ENCODE measurements around the gene KRT28. TPM values are rescaled to one million over a fixed set of nuclear protein-coding genes. Genes with fewer than 3 reads are reported as not detected.

KRT28 gene
- total and polyA plus RNA-seq, 4 donors = not detected

DNA sequence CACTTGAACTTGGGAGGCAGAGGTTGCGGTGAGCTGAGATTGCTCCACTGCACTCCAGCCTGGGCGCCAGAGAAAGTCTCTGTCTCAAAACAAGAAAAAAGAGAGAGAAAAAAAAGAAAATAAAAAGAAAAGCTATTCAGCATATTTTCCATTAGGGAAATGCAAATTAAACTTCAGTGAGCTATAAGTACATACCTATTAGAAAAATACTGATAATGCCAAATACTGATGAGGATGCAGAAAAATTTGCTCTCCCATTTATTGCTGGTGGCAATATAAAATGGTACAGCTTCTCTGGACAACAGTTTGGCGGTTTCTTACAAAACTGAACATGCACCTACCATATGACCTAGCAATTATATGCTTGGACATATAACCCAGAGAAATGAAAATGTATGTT is 12.9 kb upstream of the KRT28 start:
- Histone ChIP-seq H3K4me3 (no peak overlapping the region), H3K9ac (ENCODE audit: insufficient read depth in 1 of 2, low read length in 2 of 2) (no peak overlapping the region), H3K27me3 (ENCODE audit: control insufficient read depth in 3 of 3, insufficient read depth in 3 of 3, low read length in 2 of 3) (peaks cover 0 to 38% (median 30%) of the 10 kb centered on the region in 3 donors), H3K9me3 (ENCODE audit: control insufficient read depth in 4 of 4, insufficient read depth in 3 of 4, low read length in 3 of 4) (peaks cover 0 to 2% (median under 1%) of the 10 kb centered on the region in 4 donors), H3K36me3 (ENCODE audit: control insufficient read depth in 4 of 4, insufficient read depth in 4 of 4, low read length in 4 of 4) (peaks cover 0 to 7% (median 6%) of the 10 kb centered on the region in 4 donors), H3K27ac (ENCODE audit: low read depth in 1 of 2, low read length in 1 of 2) (no peak overlapping the region), H3K4me1 (ENCODE audit: control insufficient read depth in 5 of 5, insufficient read depth in 5 of 5, low read length in 5 of 5) (peaks cover 0 to 12% (median 0%) of the 10 kb centered on the region in 5 donors)
- ATAC-seq (ENCODE audit: insufficient read depth, low FRiP score) (no peak), DNase-seq (no peak)
- TF ChIP-seq, protein P1, sequence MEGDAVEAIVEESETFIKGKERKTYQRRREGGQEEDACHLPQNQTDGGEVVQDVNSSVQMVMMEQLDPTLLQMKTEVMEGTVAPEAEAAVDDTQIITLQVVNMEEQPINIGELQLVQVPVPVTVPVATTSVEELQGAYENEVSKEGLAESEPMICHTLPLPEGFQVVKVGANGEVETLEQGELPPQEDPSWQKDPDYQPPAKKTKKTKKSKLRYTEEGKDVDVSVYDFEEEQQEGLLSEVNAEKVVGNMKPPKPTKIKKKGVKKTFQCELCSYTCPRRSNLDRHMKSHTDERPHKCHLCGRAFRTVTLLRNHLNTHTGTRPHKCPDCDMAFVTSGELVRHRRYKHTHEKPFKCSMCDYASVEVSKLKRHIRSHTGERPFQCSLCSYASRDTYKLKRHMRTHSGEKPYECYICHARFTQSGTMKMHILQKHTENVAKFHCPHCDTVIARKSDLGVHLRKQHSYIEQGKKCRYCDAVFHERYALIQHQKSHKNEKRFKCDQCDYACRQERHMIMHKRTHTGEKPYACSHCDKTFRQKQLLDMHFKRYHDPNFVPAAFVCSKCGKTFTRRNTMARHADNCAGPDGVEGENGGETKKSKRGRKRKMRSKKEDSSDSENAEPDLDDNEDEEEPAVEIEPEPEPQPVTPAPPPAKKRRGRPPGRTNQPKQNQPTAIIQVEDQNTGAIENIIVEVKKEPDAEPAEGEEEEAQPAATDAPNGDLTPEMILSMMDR (IDR thresholded peaks at IDR 0.05; ENCODE audit: control extremely low read depth, extremely low read depth) = no peak
- WGBS, 2 donors = 75 to 84% methylated on average over 3 of the region's 3 CpGs

DNA sequence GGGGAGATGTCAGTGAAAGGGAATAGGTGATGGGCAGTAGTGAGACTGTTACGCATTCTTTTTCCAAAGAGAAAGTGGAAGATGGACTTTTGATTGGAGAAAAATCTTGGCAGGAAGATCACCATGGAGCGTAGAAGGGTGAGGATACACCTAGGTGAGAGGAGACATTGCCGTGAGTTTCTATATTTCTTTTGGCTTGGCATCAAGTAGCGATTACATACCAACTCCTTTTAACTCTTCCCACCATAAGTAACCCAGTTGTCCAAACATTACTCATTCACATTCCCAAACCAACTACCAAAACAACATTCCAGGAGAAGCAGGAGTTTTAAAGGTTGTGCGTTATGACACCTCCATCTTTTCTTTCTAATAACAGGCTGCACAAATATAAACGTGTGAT is 10.7 kb upstream of the KRT28 start:
- no peak overlapping the region for H3K9ac ChIP-seq (ENCODE audit: insufficient read depth in 1 of 2, low read length in 2 of 2)
- DNase-seq = no peak
- peaks cover 0 to 2% (median 0%) of the 10 kb centered on the region in 4 donors for H3K9me3 ChIP-seq (ENCODE audit: control insufficient read depth in 4 of 4, insufficient read depth in 3 of 4, low read length in 3 of 4)
- H3K27ac ChIP-seq (ENCODE audit: low read depth in 1 of 2, low read length in 1 of 2) = no peak overlapping the region
- no peak overlapping the region for H3K4me3 ChIP-seq
- no peaks in the 10 kb centered on the region for H3K36me3 ChIP-seq (ENCODE audit: control insufficient read depth in 4 of 4, insufficient read depth in 4 of 4, low read length in 4 of 4)
- ATAC-seq (ENCODE audit: insufficient read depth, low FRiP score) = no peak
- peaks cover 0 to 12% (median 0%) of the 10 kb centered on the region in 5 donors for H3K4me1 ChIP-seq (ENCODE audit: control insufficient read depth in 5 of 5, insufficient read depth in 5 of 5, low read length in 5 of 5)
- TF ChIP-seq, protein P1 (IDR thresholded peaks at IDR 0.05; ENCODE audit: control extremely low read depth, extremely low read depth) = no peak
- peaks cover 0 to 53% (median 42%) of the 10 kb centered on the region in 3 donors for H3K27me3 ChIP-seq (ENCODE audit: control insufficient read depth in 3 of 3, insufficient read depth in 3 of 3, low read length in 2 of 3)
- 66 to 69% methylated on average over 6 of the region's 6 CpGs for WGBS, 2 donors

DNA sequence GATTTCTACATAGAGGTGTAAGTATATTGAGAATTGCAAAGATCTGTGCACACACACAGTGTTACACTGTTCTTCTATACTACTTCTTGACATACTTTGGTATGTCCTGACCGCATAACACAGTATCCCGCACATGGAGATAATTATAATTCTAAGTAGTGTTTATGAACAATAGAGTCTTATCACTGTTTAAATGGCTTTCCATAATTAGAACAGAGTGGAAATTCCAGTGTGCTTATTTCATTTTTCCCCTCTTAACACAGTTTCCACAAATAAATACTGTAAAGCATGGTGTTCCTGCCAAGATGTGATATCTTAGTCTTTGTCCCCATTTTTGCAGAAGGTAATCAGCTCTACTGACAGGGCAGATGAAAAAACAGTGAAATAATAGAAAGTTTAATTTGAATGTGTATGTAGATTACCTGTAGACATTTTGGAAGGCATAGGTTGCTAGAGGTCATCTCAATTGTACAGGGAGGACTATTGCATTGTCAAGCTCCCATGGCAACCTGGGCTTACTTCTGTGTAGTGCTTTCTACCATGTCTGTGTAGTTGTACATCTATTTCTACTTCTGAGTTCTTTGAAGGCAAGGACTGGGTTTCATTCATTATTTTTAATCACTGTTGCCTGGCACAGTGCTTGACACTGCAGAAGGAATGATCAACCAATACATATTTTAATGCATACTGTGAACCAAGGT is 10.1 kb upstream of the KRT28 start:
- Histone ChIP-seq H3K4me1 (ENCODE audit: control insufficient read depth in 5 of 5, insufficient read depth in 5 of 5, low read length in 5 of 5) (peaks cover 0 to 12% (median 0%) of the 10 kb centered on the region in 5 donors), H3K27ac (ENCODE audit: low read depth in 1 of 2, low read length in 1 of 2) (no peak overlapping the region), H3K27me3 (ENCODE audit: control insufficient read depth in 3 of 3, insufficient read depth in 3 of 3, low read length in 2 of 3) (peaks cover 0 to 54% (median 48%) of the 10 kb centered on the region in 3 donors), H3K36me3 (ENCODE audit: control insufficient read depth in 4 of 4, insufficient read depth in 4 of 4, low read length in 4 of 4) (no peaks in the 10 kb centered on the region), H3K9me3 (ENCODE audit: control insufficient read depth in 4 of 4, insufficient read depth in 3 of 4, low read length in 3 of 4) (peaks cover 0 to 2% (median 0%) of the 10 kb centered on the region in 4 donors), H3K9ac (ENCODE audit: insufficient read depth in 1 of 2, low read length in 2 of 2) (no peak overlapping the region), H3K4me3 (no peak overlapping the region)
- WGBS, 2 donors = 45 to 52% methylated on average over 2 of the region's 2 CpGs
- TF ChIP-seq, protein P1 (IDR thresholded peaks at IDR 0.05; ENCODE audit: control extremely low read depth, extremely low read depth) = no peak
- no peak for ATAC-seq (ENCODE audit: insufficient read depth, low FRiP score)
- DNase-seq = no peak

Data from lung (tissue), 12 donors.